Heart left ventricle (tissue), 16 donors: ENCODE results near the gene TMEM72. TPM values are rescaled to one million over a fixed set of nuclear protein-coding genes. Genes with fewer than 3 reads are reported as not detected.

Source experiments
- ATAC-seq, 4 donors: fragments of 200-7000 bp; cut with Tn5 transposase; one replicate each; pipeline ENCODE4 v1.9.1; 2020 to 2022; ENCODE audit warnings: moderate library complexity in 4 of 4, mild to moderate bottlenecking in 3 of 4, moderate number of reproducible peaks in 1 of 4
- DNase-seq, 5 donors: peaks; one replicate each; pipeline ENCODE4 v3.0.0-alpha.2; 2020
- H3K27ac ChIP-seq, 12 donors: fragments of 200-600 bp; sonication (generic) in 4 of 12; one replicate each; pipeline versions ENCODE4 v1.5.0 to v1.8.0; 2016 to 2022; ENCODE audit warnings: mild to moderate bottlenecking in 2 of 12
- H3K27me3 ChIP-seq, 9 donors: fragments of 200-600 bp; sonication (generic) in 2 of 9; one replicate each; pipeline versions ENCODE4 v1.5.1 to v1.8.0; 2016 to 2022; ENCODE audit warnings: mild to moderate bottlenecking in 3 of 9
- H3K36me3 ChIP-seq, 9 donors: fragments of 200-600 bp; sonication (generic) in 2 of 9; one replicate each; pipeline versions ENCODE4 v1.5.0 to v1.8.0; 2018 to 2022; ENCODE audit warnings: mild to moderate bottlenecking in 2 of 9
- H3K4me1 ChIP-seq, 12 donors: fragments of 200-600 bp; sonication (generic) in 4 of 12; one replicate each; pipeline versions ENCODE4 v1.5.0 to v1.8.0; 2016 to 2022; ENCODE audit warnings: mild to moderate bottlenecking in 3 of 12
- H3K4me3 ChIP-seq, 12 donors: fragments of 200-600 bp; sonication (generic) in 4 of 12; one replicate each; pipeline versions ENCODE4 v1.5.0 to v1.8.0; 2017 to 2022; ENCODE audit warnings: mild to moderate bottlenecking in 9 of 12, moderate library complexity in 4 of 12
- H3K9me3 ChIP-seq, 12 donors: fragments of 200-600 bp; sonication (generic) in 4 of 12; one replicate each; pipeline versions ENCODE4 v1.5.0 to v1.8.0; 2016 to 2022; ENCODE audit warnings: mild to moderate bottlenecking in 1 of 12
- CTCF ChIP-seq, 12 donors: fragments of 200-600 bp; sonication (generic) in 4 of 12; IDR thresholded peaks; one replicate each; pipeline versions ENCODE4 v1.5.0 to v1.8.0; 2018 to 2022; ENCODE audit warnings: antibody characterized with exemption in 12 of 12, mild to moderate bottlenecking in 5 of 12
- POLR2A ChIP-seq, 2 donors: fragments of 450-650 bp; IDR thresholded peaks; one replicate each; pipeline ENCODE4 v1.6.1; 2017; ENCODE audit warnings: antibody characterized with exemption in 2 of 2, mild to moderate bottlenecking in 2 of 2, moderate library complexity in 2 of 2
- WGBS, 4 donors: extraction: QIAGEN DNeasy Blood & Tissue Kit in 2 of 4; methylation state at CpG; one replicate each; pipeline versions ENCODE4 v1.1.5 to v1.1.7; 2013 to 2018; 5-methylcytosine and 5-hydroxymethylcytosine counted together
- intact Hi-C, 10 donors: fragments of 100-400 bp; cut with DNase I; formaldehyde crosslinking; loops; one replicate each; pipeline versions ENCODE4 v1.11.1 to v1.14.2; 2022
- polyA plus RNA-seq, 2 donors: library from polyadenylated mRNA; stranded (reverse); fragments of 200-250 nt; gene quantifications; one replicate each; pipeline ENCODE4 v1.2.3, GENCODE V29; 2013
- total RNA-seq, 9 donors: library from RNA; depleted of rRNA in 2 of 9; stranded (reverse); fragments of >200 nt in 2 of 9; fragmentation: NEBNext Ultra II Directional in 3 of 9; extraction: Animal tissue kit (Norgen Biotek cat#: 25700) in 3 of 9; gene quantifications; one replicate each; pipeline versions ENCODE4 v1.1.0 to v1.2.4, GENCODE V29; 2016 to 2023
- donor health status: ischemic (EF 13 %, LVEDD 7.1; RV severe dilation, severe dysfunction).
- donor health status: healthy with polysubstance abuse.
- donor health status: DM: no; HTN: yes; CAD: no.
- donor health status: DM: no; HTN: no; CAD: no.
- donor health status: ischemic (EF 25% LVEDD 6.9; RV normal size, moderate dysfunction).
- donor health status: ischemic (EF 25% LVEDD 5.7; RV mildly dilated, moderate dysfunction).
- donor health status: healthy.
- donor health status: DM: yes; HTN: yes; CAD: no.
- donor health status: ischemic (EF 35%, LVEDD 5.7; RV mildly dilated, moderate dysfunction).
- donor health status: nonischemic (EF 11% LVEDD 7.7; RV severe dilation, severe dysfunction).
- donor health status: DM: yes; HTN: yes; CAD: no.
- donor health status: PGD.
- donor health status: ischemic (EF 29% LVEDD 5.4; RV normal size, mild dysfunction).
- donor health status: nonischemic (EF 23%, LVEDD 6.1; RV moderate dilation, normal function).

TMEM72 gene
- total and polyA plus RNA-seq, 11 donors = 0.15 to 0.27 TPM; not detected in 9

- H3K4me1 ChIP-seq = peaks cover 21 to 92% (median 73%) of the 10 kb centered on the region in 12 donors
- TF ChIP-seq CTCF (IDR thresholded peaks at IDR 0.05) (no peak), POLR2A (IDR thresholded peaks at IDR 0.05) (no peak)
- ATAC-seq (no peak), DNase-seq (no peak)
- peak overlapping the region in 11 of 12 donors; percentile 56 to 98 (median 91) for H3K27ac ChIP-seq
- peak overlapping the region in 2 of 12 donors; percentile 13 to 15 for H3K4me3 ChIP-seq
- H3K9me3 ChIP-seq = no peaks in the 10 kb centered on the region
- H3K36me3 ChIP-seq = peaks cover 0 to 44% (median 31%) of the 10 kb centered on the region in 9 donors
- WGBS, 4 donors = 65 to 69% (median 68%) methylated on average over 11 of the region's 11 CpGs
- H3K27me3 ChIP-seq = no peaks in the 10 kb centered on the region
- intact Hi-C loops = no loop called here
Observed at GRCh38 chr10:44968500-44969400, 57.6 kb downstream of the TMEM72 start.

- intact Hi-C loops = loop anchor here in 4 of 10 donors (5.0 to 10.0 kb wide), 3 partner anchors 38 to 1295 kb away; no protein-coding TSS in a partner anchor
- Histone ChIP-seq H3K9me3 (no peaks in the 10 kb centered on the region), H3K27me3 (no peaks in the 10 kb centered on the region), H3K4me1 (peaks cover 17 to 92% (median 73%) of the 10 kb centered on the region in 12 donors), H3K36me3 (peaks cover 0 to 44% (median 31%) of the 10 kb centered on the region in 9 donors), H3K27ac (peak overlapping the region in 11 of 12 donors; percentile 41 to 96 (median 66)), H3K4me3 (no peak overlapping the region)
- DNase-seq = peak in 3 of 5 donors; percentile 67 to 83 (median 72)
- 60 to 65% (median 64%) methylated on average over 7 to 9 of the region's 9 CpGs for WGBS, 4 donors
- ATAC-seq = peak; percentile 25 to 66 (median 58)
- TF ChIP-seq CTCF (IDR thresholded peaks at IDR 0.05) (no peak), POLR2A (IDR thresholded peaks at IDR 0.05) (no peak)
Observed at GRCh38 chr10:44969854-44970253, 58.7 kb downstream of the TMEM72 start.

GRCh38 chr10:44970812-44971395 lies 59.8 kb downstream of the TMEM72 start:
- no peaks in the 10 kb centered on the region for H3K9me3 ChIP-seq
- H3K36me3 ChIP-seq = peaks cover 0 to 47% (median 31%) of the 10 kb centered on the region in 9 donors
- intact Hi-C loops = loop anchor here in 4 of 10 donors (5.0 to 10.0 kb wide), 3 partner anchors 39 to 1296 kb away; no protein-coding TSS in a partner anchor
- TF ChIP-seq POLR2A (IDR thresholded peaks at IDR 0.05) (no peak), CTCF (IDR thresholded peaks at IDR 0.05) (no peak)
- peaks cover 13 to 92% (median 70%) of the 10 kb centered on the region in 12 donors for H3K4me1 ChIP-seq
- DNase-seq (no peak), ATAC-seq (no peak)
- WGBS, 4 donors = 73 to 88% (median 80%) methylated on average over 6 to 8 of the region's 8 CpGs
- H3K4me3 ChIP-seq = no peak overlapping the region
- H3K27ac ChIP-seq = peak overlapping the region in 1 of 12 donors; percentile 83
- H3K27me3 ChIP-seq = no peaks in the 10 kb centered on the region

- WGBS, 4 donors = 83 to 94% (median 89%) methylated on average over 11 of the region's 11 CpGs
- no peak for TF ChIP-seq POLR2A (IDR thresholded peaks at IDR 0.05)
- Histone ChIP-seq H3K4me1 (peaks cover 9 to 92% (median 69%) of the 10 kb centered on the region in 12 donors), H3K9me3 (no peaks in the 10 kb centered on the region), H3K27me3 (no peaks in the 10 kb centered on the region), H3K4me3 (no peak overlapping the region), H3K36me3 (peaks cover 0 to 52% (median 34%) of the 10 kb centered on the region in 9 donors), H3K27ac (peak overlapping the region in 1 of 12 donors; percentile 83)
- DNase-seq = no peak
- intact Hi-C loops = loop anchor here in 4 of 10 donors (5.0 to 10.0 kb wide), 3 partner anchors 39 to 1297 kb away; no protein-coding TSS in a partner anchor
- no peak for ATAC-seq
Observed at GRCh38 chr10:44971434-44971833, 60.3 kb downstream of the TMEM72 start.
